Subcutaneous preadipocyte (primary cell): ENCODE data around the gene FLG. TPM values are rescaled to one million over a fixed set of nuclear protein-coding genes. Genes with fewer than 3 reads are reported as not detected.

Experiments used
- total RNA-seq: library from RNA; depleted of rRNA; stranded (reverse); fragments of >200 nt; gene quantifications from 2 replicates; pipeline ENCODE4 v1.2.3, GENCODE V29; 2012

Gene FLG
- total RNA-seq: not detected in 2 replicates

DNA sequence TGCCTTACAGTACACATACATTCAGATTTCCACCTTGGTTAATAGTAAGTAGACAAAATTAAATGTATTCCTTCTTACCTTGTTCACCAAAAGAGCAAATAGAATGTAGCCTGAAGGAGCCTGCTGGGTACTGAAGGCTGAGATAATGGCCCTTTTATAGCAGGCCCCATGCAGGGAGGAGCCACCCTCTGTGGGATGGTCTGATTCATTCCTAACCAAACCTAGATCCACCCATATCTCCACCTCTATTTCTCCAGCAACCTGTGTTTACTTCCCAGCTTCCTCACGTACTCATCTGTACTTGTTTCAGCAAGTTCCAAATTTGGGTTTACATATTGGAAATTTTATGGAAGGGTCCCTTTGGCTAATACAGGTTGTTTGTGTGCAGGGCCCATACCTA is at the start of gene FLG:
TSS of gene FLG (minus strand) at position 129 of the 400 bp plus-strand sequence. CDS start 9,783 bp downstream, outside the sequence.

GRCh38 chr1:152359906-152360305 is 34.9 kb upstream of the FLG start, which contains the start of gene FLG2:
Gene FLG2, minus strand, starts transcription at chr1:152360006. Its CDS starts 1,122 bp downstream, at chr1:152358884.

Other genes with a start within 250 kb of the FLG start
- gene TCHHL1, start 236.2 kb downstream of the FLG start, total RNA-seq: not detected in 2 replicates
- under 0.01 TPM in 2 replicates for gene TCHH, start 209.8 kb downstream of the FLG start, total RNA-seq
- not detected in 2 replicates for gene RPTN, start 166.0 kb downstream of the FLG start, total RNA-seq
- gene HRNR, start 101.0 kb downstream of the FLG start, total RNA-seq: not detected in 2 replicates
- gene FLG2, start 34.8 kb upstream of the FLG start, total RNA-seq: not detected in 2 replicates
- gene CRNN, start 89.0 kb upstream of the FLG start, total RNA-seq: not detected in 2 replicates
- not detected in 2 replicates for gene LCE5A, start 185.6 kb upstream of the FLG start, total RNA-seq
- gene CRCT1, start 189.2 kb upstream of the FLG start, total RNA-seq: not detected in 2 replicates
- not detected in 2 replicates for gene LCE3E, start 241.5 kb upstream of the FLG start, total RNA-seq